Measurements from ENCODE around the gene TSPAN10. TPM values are rescaled to one million over a fixed set of nuclear protein-coding genes. Genes with fewer than 3 reads are reported as not detected.

TSPAN10 gene
- total RNA-seq, 1 experiment from 2014 or later, result 1.2 TPM

- no peak for DNase-seq
- Histone ChIP-seq H3K23me2 (ENCODE audit: insufficient read length, low read depth, low read length, poor library complexity, severe bottlenecking) (no peaks in the 10 kb centered on the region), H4K8ac (replicated peaks; ENCODE audit: insufficient read length, low read depth, low read length) (no peak overlapping the region), H3K4me2 (ENCODE audit: insufficient read depth, insufficient read length, low read length) (no peak overlapping the region), H3K56ac (ENCODE audit: insufficient read length, low read depth, low read length) (no peak overlapping the region), H2BK5ac (ENCODE audit: insufficient read length, low read length) (no peak overlapping the region), H4K5ac (ENCODE audit: insufficient read length, low read depth, low read length) (no peak overlapping the region), H3K9me3 (ENCODE audit: control insufficient read depth, low read depth, low read length) (no peaks in the 10 kb centered on the region), H3K4ac (ENCODE audit: low read depth, low read length) (no peak overlapping the region), H4K20me1 (ENCODE audit: control insufficient read depth, insufficient read depth, insufficient read length) (no peaks in the 10 kb centered on the region), H2BK20ac (ENCODE audit: low read depth, low read length, poor library complexity, severe bottlenecking) (no peak overlapping the region), H3K18ac (ENCODE audit: insufficient read length, low read depth, low read length) (no peak overlapping the region), H3K9ac (ENCODE audit: extremely low read depth, insufficient read length, low read length) (no peak overlapping the region), H4K91ac (ENCODE audit: insufficient read length, low read depth, low read length) (no peak overlapping the region), H3K79me2 (ENCODE audit: insufficient read depth, low read length) (no peaks in the 10 kb centered on the region), H3K27ac (ENCODE audit: insufficient read length, low read depth, low read length) (no peak overlapping the region), H2BK120ac (ENCODE audit: low read depth, low read length, poor library complexity, severe bottlenecking) (no peak overlapping the region), H3K14ac (ENCODE audit: insufficient read depth, low read length) (no peak overlapping the region), H2BK12ac (ENCODE audit: insufficient read length, low read depth, low read length) (no peak overlapping the region), H3K23ac (ENCODE audit: insufficient read length, low read depth, low read length) (no peak overlapping the region), H2BK15ac (ENCODE audit: low read depth, low read length) (no peak overlapping the region), H3K79me1 (ENCODE audit: insufficient read depth, low read depth, low read length, poor library complexity, severe bottlenecking) (peaks cover 3% of the 10 kb centered on the region), H2AFZ (ENCODE audit: low read length) (no peak overlapping the region), H2AK5ac (ENCODE audit: insufficient read length, low read length) (no peak overlapping the region), H3T11ph (ENCODE audit: low read length) (no peak overlapping the region), H3K4me1 (ENCODE audit: insufficient read depth, low read length) (no peaks in the 10 kb centered on the region), H3K27me3 (ENCODE audit: insufficient read depth, low read length) (no peaks in the 10 kb centered on the region)
- H3K27me3 Mint-ChIP-seq (ENCODE audit: low read depth), result no peaks in the 10 kb centered on the region
- no CpG with 5 or more reads among the region's 6 CpGs for WGBS (ENCODE audit: extremely low coverage, insufficient read length, low lambda C conversion rate)
- no peak overlapping the region for H3K27ac Mint-ChIP-seq
- TF ChIP-seq CTCF (conservative IDR thresholded peaks at IDR 0.05), result no peak
- H3K9me3 Mint-ChIP-seq, result no peaks in the 10 kb centered on the region
- peaks cover 26 to 74% (median 65%) of the 10 kb centered on the region in 3 experiments; a peak in 6 of 7 replicates for H3K36me3 Mint-ChIP-seq (ENCODE audit: insufficient read depth in 1 of 3, low read depth in 3 of 3)
- no peak overlapping the region for H3K4me3 Mint-ChIP-seq
- no peaks in the 10 kb centered on the region for H3K4me1 Mint-ChIP-seq
Observed at GRCh38 chr17:81607431-81607830, 29.6 kb upstream of the TSPAN10 start.

Data from H9 (cell line).